ENCODE measurements around the gene LAMA5.

DNA sequence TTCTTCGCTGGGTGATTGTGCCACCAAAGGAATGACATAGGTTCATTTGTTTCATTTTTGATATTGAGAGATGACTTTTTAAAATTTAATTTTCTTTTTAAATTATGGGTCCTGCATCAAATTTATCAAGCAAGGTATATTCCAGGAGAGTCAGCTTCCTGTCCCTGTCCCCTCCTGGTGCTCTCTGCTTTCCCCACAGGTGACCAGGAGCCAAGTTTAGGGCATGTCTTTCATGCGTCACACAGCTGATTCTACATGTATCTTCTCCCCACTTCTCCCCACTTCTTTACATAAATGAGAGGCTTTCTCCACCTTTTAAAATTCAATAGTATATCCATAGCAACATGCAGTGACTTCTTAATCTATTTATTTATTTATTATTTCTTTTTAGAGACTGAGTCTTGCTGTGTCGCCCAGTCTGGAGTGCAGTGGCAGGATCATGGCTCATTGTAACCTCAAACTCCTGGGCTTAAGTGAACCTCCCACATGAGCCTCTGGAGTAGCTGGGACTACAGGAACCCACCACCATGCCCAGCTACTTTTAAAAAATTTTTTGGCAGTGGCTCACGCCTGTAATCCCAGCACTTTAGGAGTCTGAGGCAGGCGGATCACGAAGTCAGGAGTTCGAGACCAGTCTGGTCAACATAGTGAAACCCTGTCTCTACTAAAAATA, 98.7 kb downstream of the LAMA5 start:
- no peak for TF ChIP-seq EZH2phosphoT487 (conservative IDR thresholded peaks at IDR 0.05; ENCODE audit: low read length)
- TF ChIP-seq, protein P1, sequence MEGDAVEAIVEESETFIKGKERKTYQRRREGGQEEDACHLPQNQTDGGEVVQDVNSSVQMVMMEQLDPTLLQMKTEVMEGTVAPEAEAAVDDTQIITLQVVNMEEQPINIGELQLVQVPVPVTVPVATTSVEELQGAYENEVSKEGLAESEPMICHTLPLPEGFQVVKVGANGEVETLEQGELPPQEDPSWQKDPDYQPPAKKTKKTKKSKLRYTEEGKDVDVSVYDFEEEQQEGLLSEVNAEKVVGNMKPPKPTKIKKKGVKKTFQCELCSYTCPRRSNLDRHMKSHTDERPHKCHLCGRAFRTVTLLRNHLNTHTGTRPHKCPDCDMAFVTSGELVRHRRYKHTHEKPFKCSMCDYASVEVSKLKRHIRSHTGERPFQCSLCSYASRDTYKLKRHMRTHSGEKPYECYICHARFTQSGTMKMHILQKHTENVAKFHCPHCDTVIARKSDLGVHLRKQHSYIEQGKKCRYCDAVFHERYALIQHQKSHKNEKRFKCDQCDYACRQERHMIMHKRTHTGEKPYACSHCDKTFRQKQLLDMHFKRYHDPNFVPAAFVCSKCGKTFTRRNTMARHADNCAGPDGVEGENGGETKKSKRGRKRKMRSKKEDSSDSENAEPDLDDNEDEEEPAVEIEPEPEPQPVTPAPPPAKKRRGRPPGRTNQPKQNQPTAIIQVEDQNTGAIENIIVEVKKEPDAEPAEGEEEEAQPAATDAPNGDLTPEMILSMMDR (IDR thresholded peaks at IDR 0.05; ENCODE audit: insufficient read depth, low read length, poor library complexity, severe bottlenecking): no peak

Data from SU-DHL-6 (cell line).